ENCODE measurements around the gene MAML3.
A peak's percentile ranks its signal among the peaks of the same experiment; 100 is the strongest.

MAML3 gene

GRCh38 chr4:140156529-140157171, 2.7 kb upstream of the MAML3 start:
- no peak for DNase-seq (ENCODE audit: low read depth in 2 of 2, low spot score in 1 of 2)

GRCh38 chr4:140154572-140154891, 548 bp upstream of the MAML3 start:
- DNase-seq (ENCODE audit: low read depth in 2 of 2, low spot score in 1 of 2): no peak

DNA sequence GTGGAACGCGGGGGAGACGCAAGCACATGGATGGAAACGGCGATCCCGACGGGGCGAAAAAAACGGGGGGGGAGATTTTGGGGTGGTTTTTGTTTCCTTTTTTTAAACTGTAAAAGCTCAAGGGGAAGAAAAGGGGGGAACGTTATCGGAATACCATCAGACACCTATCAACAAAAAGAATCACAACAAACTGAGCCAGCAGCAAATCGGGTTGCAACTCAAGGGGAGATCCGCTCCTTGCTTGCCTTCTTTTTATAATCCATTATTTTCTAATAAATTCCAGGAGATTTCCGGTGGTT, 616 bp downstream of the MAML3 start:
- no peak for DNase-seq (ENCODE audit: low read depth in 2 of 2, low spot score in 1 of 2)

- peak; percentile 4 to 8 for DNase-seq (ENCODE audit: low read depth in 2 of 2, low spot score in 1 of 2)
These were observed 1.1 kb downstream of the MAML3 start for GRCh38 chr4:140152751-140153418.

DNA sequence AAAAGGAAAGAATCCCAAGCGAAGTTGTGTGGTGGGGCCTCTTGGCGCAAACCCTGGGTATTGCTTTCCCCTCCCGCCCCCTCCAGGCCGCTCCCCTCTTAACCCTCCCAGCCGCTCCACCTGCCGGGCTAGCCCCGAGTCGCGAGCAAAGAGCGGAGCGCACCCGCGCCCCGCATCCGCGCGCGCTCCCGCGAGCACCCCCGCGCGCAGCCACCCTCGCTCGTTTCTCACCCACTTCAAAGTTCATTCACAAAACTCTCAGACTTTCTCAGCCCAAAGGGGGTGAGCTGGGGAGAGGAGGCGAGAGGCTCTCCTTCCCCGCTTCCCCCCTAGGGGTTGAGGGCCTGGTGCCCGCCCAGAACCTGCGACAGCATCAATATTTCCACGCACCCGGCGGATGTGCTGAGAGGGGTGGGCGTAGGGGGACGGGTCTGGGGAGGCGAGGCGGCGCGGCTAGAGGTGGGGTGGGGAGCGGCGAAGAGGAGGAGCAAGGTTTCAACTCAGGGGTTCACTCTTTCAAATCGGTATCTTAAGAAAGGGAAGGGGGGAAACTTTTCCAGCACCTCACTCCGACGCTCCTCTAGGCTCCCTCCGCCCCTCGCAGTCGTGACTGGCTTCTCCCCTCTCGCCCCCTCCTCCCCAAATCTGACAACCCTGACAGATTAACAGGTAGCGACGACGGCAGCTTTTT, 1.8 kb downstream of the MAML3 start:
- DNase-seq (ENCODE audit: low read depth in 2 of 2, low spot score in 1 of 2): peak; percentile 75 to 88

DNA sequence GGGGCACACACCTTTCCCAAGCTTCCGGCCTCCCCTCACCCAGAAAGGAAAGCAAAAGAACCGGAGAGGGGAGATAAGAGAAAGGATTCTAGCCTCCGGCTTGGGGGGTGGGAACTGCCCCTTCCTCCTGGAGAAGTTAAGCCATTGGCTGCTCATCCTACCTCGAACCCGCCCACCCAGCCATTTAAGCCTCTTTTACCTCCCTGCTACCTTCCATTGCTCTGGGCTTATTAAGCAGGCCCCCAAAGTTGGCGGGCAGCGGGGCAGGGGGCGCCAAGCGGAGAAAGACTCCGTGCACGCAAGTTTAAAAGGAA, 2.3 kb downstream of the MAML3 start:
- no peak for DNase-seq (ENCODE audit: low read depth in 2 of 2, low spot score in 1 of 2)

DNA sequence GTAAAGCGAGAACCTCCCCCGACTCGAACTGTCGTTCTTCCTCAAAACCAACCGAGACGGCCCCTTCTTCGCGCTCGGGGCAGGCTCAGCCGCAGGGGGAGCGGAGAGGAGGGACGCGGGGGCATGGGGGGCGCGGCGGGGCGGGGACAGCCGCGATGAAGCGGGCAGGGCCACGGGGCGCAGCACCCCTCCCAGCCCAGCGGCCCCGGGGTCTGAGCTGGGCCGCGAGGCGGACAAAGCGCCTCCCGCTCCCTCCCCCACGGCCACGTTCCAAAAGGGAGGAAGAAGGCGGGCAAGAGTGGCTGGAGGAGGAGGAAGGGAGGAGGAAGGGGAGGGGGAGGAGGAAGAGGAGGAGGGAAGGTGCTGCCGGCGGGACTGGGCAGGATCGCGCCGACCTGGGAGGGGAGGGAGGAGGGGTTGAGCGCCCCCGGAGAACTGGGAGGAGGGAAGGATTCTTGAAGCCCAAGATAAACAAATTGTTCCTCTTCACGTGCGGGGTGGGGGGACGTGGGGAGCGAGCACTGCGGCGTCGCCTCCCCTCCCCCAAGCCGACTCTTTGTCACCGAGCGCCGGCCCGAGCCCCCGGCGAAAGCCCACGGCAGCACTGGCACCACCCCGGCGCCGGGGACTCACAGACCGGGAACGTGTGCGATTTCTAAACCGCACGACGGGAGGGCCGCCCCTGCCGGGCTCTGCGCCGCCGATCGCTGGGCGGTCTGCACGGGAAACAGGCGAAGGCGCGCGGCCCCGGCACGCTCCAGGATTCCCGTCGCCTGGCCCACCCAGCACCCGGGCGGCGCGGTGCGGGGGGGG, 2.9 kb downstream of the MAML3 start:
- DNase-seq (ENCODE audit: low read depth in 2 of 2, low spot score in 1 of 2): peak in 1 of 2 donors; percentile 49

GRCh38 chr4:140150636-140150885, 3.4 kb downstream of the MAML3 start:
- DNase-seq (ENCODE audit: low read depth in 2 of 2, low spot score in 1 of 2): peak in 1 of 2 donors; percentile 58

- peak; percentile 35 to 52 for DNase-seq (ENCODE audit: low read depth in 2 of 2, low spot score in 1 of 2)
These were observed 3.9 kb downstream of the MAML3 start for GRCh38 chr4:140149846-140150635.

- DNase-seq (ENCODE audit: low read depth in 2 of 2, low spot score in 1 of 2): no peak
These were observed 9.9 kb downstream of the MAML3 start for GRCh38 chr4:140144050-140144449.

DNA sequence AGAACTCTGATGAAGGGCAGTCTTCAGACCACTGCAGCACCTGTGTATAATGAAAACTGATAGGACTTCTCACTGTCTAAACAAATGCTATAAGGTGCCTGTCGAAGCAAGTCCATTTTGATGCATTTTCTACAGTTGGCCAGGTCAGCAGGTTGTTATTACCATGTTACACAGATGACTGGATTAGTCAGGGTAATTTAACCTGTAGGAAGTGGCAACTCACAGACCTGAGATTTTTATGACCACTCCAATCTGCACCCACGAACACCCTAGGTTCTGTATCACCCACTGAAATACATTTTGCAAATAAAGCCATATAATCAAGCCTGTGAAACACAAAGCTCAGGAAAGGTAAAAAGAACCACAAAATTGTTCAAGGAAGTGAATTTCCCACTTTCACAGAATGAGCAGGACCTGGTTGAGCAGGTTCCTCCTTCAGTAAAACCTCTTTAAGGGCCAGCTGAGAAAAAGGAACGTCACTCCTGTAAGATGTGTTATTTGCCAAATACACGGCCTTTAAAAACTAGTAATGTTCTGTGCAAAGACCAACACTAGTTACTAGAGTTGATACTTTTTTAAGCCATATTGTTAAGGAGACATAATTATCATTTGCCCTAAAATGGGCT, 12.7 kb downstream of the MAML3 start:
- no peak for DNase-seq (ENCODE audit: low read depth in 2 of 2, low spot score in 1 of 2)

DNA sequence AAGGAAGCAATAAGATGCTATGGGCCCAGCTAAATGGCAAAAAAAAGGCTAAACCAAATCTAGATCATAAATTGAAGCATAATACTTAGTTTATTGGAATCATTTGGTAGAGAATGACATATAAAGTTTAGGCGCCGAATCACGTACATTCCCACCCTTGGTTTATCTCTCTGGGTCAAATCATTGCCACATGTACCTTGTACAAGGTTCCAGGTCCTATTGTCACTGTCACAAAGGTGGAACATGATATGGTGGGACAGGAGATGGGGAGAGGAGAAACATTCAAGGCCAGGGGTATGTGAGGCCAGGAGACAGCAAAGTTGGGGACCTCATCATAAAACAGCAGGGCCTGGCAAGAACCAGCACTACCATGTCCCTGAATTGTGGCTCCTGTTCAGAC, 13.4 kb downstream of the MAML3 start:
- DNase-seq (ENCODE audit: low read depth in 2 of 2, low spot score in 1 of 2): no peak

- no peak for DNase-seq (ENCODE audit: low read depth in 2 of 2, low spot score in 1 of 2)
These were observed 15.6 kb downstream of the MAML3 start for GRCh38 chr4:140138428-140138827.

- no peak for DNase-seq (ENCODE audit: low read depth in 2 of 2, low spot score in 1 of 2)
These were observed 16.3 kb downstream of the MAML3 start for GRCh38 chr4:140137671-140138070.

GRCh38 chr4:140136509-140136908, 17.5 kb downstream of the MAML3 start:
- DNase-seq (ENCODE audit: low read depth in 2 of 2, low spot score in 1 of 2): no peak

DNA sequence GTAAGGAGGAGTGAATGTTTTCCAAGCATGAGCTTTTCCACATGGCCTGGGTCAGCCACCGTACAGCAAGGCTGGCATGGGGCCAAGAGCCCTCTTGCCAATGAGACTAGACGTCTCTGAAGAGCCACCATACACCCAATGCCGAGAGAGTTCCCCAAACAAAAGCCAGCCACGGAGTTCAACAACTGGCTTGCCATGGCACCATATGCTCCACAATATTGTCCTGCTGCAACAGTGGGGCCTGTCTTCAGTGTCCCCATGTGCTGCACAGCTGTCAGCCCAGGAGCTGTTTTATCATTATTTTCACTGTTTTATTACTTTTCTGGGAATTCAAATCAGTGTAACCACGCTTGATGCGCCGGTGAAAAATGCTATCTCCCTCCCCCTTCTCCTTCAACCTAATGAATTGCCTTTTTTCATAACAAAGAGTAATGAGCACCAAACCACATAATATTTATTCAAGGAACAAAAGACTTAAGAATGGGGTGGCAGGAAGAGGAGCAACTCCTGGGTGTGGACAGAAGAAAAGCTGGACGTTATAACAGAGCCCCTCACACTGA, 18.4 kb downstream of the MAML3 start:
- no peak for DNase-seq (ENCODE audit: low read depth in 2 of 2, low spot score in 1 of 2)

- no peak for DNase-seq (ENCODE audit: low read depth in 2 of 2, low spot score in 1 of 2)
These were observed 19.1 kb downstream of the MAML3 start for GRCh38 chr4:140134746-140135425.

- DNase-seq (ENCODE audit: low read depth in 2 of 2, low spot score in 1 of 2): no peak
These were observed 20.4 kb downstream of the MAML3 start for GRCh38 chr4:140133576-140133975.

DNA sequence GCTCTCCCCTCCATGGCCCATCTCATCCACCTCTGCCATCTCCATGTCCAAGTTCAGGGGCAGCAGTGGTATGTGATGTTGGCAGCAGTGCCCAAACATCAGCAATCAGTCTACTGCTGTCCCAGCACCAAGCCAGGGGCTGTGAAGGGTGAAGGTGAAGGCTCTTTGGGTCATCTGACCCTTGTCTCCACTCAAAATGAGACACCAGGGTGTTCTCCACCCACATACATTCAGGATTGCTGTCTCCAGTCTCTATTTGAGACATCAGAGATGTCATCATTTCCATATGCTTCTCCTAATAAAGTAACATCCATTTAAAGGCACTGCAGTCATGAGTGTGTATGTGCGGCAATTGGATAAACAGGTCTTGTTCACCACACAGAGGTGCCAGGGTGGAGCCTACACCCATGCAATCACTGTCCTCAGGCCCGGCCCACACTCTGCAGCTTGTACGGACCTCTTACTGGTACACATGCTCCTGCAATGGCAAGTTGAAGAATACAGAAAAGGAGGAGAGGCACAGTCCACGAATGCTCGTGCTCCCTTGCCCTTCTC, 22.2 kb downstream of the MAML3 start:
- no peak for DNase-seq (ENCODE audit: low read depth in 2 of 2, low spot score in 1 of 2)

DNA sequence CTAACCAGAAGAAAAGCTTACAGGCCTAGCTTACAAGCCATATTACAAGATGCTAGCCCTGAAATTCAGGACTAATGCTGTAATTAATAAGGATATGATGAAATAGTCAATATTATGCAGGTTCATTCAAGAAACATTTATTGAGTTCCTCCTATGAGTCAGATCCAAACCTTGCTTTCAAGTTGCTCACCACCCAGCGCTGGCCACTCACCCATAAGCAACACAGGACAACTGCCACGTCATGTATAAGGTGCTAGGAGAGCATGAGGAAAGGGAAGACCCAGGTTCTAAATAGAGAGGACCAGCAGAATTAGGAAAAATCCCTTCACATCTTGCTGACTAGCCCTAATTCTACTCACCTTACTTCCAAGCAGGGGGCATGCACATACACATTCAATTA, 23.3 kb downstream of the MAML3 start:
- no peak for DNase-seq (ENCODE audit: low read depth in 2 of 2, low spot score in 1 of 2)
